HepG2 (cell line): ENCODE data around the gene RBP5. TPM values are rescaled to one million over a fixed set of nuclear protein-coding genes. Genes with fewer than 3 reads are reported as not detected.

ENCODE experiments used
- CBX1 ChIP-seq: IDR thresholded peaks from one replicate; pipeline ENCODE4 v1.6.1; 2016; ENCODE audit warnings: antibody characterized with exemption, low read depth
- GTF2F1 ChIP-seq: fragments of 150-350 bp; IDR thresholded peaks from 2 replicates; pipeline ENCODE4 v1.6.1; 2014; ENCODE audit warnings: low read length
- NR3C1 ChIP-seq: sonication (generic); formaldehyde crosslinking; IDR thresholded peaks from 2 replicates; pipeline ENCODE4 v1.4.0; 2020; ENCODE audit warnings: missing genetic modification reagents
- SOX5 ChIP-seq: IDR thresholded peaks from 2 replicates; pipeline ENCODE4 v1.6.1; 2016; ENCODE audit warnings: borderline replicate concordance
- ZBTB8A ChIP-seq: sonication (generic); formaldehyde crosslinking; IDR thresholded peaks from 2 replicates; pipeline ENCODE4 v1.4.0; 2020; ENCODE audit warnings: mild to moderate bottlenecking, low read depth, missing genetic modification reagents, borderline replicate concordance
- ZMAT3 ChIP-seq: sonication (generic); formaldehyde crosslinking; conservative IDR thresholded peaks from 2 replicates; pipeline ENCODE4 v1.7.0; 2021; ENCODE audit warnings: missing genetic modification reagents
- ZNF230 ChIP-seq: sonication (generic); formaldehyde crosslinking; IDR thresholded peaks from 2 replicates; pipeline ENCODE4 v1.4.0; 2020; ENCODE audit warnings: mild to moderate bottlenecking, missing genetic modification reagents
- ZNF558 ChIP-seq: sonication (generic); formaldehyde crosslinking; IDR thresholded peaks from 2 replicates; pipeline ENCODE4 v1.9.0; 2022; ENCODE audit warnings: mild to moderate bottlenecking, missing genetic modification reagents, borderline replicate concordance
- ZNF672 ChIP-seq: sonication (generic); formaldehyde crosslinking; IDR thresholded peaks from 2 replicates; pipeline ENCODE4 v1.8.1; 2022; ENCODE audit warnings: missing genetic modification reagents
- ZNF713 ChIP-seq: sonication (generic); formaldehyde crosslinking; IDR thresholded peaks from 2 replicates; pipeline ENCODE4 v1.4.0; 2020; ENCODE audit warnings: mild to moderate bottlenecking, missing genetic modification reagents
- ZNF891 ChIP-seq: sonication (generic); formaldehyde crosslinking; IDR thresholded peaks from 2 replicates; pipeline ENCODE4 v1.5.0; 2020; ENCODE audit warnings: mild to moderate bottlenecking, missing genetic modification reagents
- polyA plus RNA-seq, 8 experiments: library from polyadenylated mRNA; depleted of rRNA in 3 of 8; stranded (reverse) in 7 of 8; unstranded in 1 of 8; fragments of >200 nt; fragmentation: Illumina TruSeq in 4 of 8; extraction: Trizol in 4 of 8; gene quantifications; 2 replicates each; pipeline versions ENCODE4 v1.2.1 to v1.2.3, GENCODE V29; 2011 to 2016; ENCODE audit warnings: low read depth in 4 of 8, missing spikeins in 1 of 8, mixed read lengths in 1 of 8; ENCODE audit not compliant: insufficient read depth in 1 of 8
- total RNA-seq, 5 experiments: library from RNA; depleted of rRNA; stranded (reverse); fragments of >200 nt; fragmentation: Illumina TruSeq; extraction: Trizol; gene quantifications; 2 replicates each; pipeline ENCODE4 v1.2.3, GENCODE V29; 2016; ENCODE audit warnings: low read depth in 1 of 5
- TF ChIP-seq, protein P1 (sequence below): sonication (generic); formaldehyde crosslinking; IDR thresholded peaks from 2 replicates; pipeline ENCODE4 v1.4.0; 2020; ENCODE audit warnings: mild to moderate bottlenecking, low read depth, missing genetic modification reagents
- TF ChIP-seq, protein P2 (sequence below): sonication (generic); formaldehyde crosslinking; IDR thresholded peaks from 2 replicates; pipeline ENCODE4 v1.5.0; 2020; ENCODE audit warnings: mild to moderate bottlenecking, missing genetic modification reagents
- TF ChIP-seq, protein P3 (sequence below): sonication (generic); formaldehyde crosslinking; IDR thresholded peaks from 2 replicates; pipeline ENCODE4 v1.4.0; 2020; ENCODE audit warnings: missing genetic modification reagents, low read depth, mild to moderate bottlenecking, borderline replicate concordance
- TF ChIP-seq, protein P4 (sequence below): sonication (generic); formaldehyde crosslinking; IDR thresholded peaks from 2 replicates; pipeline ENCODE4 v1.4.0; 2020; ENCODE audit warnings: mild to moderate bottlenecking, missing genetic modification reagents
- TF ChIP-seq, protein P5 (sequence below): sonication (generic); formaldehyde crosslinking; IDR thresholded peaks from 2 replicates; pipeline ENCODE4 v1.8.0; 2022; ENCODE audit warnings: mild to moderate bottlenecking, missing genetic modification reagents, moderate library complexity
- TF ChIP-seq, protein P6 (sequence below): sonication (generic); formaldehyde crosslinking; IDR thresholded peaks from 2 replicates; pipeline ENCODE4 v1.4.0; 2020; ENCODE audit warnings: low read depth, mild to moderate bottlenecking, missing genetic modification reagents
- TF ChIP-seq, protein P7 (sequence below): sonication (generic); formaldehyde crosslinking; conservative IDR thresholded peaks from 2 replicates; pipeline ENCODE4 v1.5.0; 2020; ENCODE audit warnings: missing genetic modification reagents

Gene RBP5
- total and polyA plus RNA-seq, 2 of the 13 experiments (the other 11 are each of a cell fraction or from before 2014, with no cell fraction given), result 13.8 to 19.8 TPM

DNA sequence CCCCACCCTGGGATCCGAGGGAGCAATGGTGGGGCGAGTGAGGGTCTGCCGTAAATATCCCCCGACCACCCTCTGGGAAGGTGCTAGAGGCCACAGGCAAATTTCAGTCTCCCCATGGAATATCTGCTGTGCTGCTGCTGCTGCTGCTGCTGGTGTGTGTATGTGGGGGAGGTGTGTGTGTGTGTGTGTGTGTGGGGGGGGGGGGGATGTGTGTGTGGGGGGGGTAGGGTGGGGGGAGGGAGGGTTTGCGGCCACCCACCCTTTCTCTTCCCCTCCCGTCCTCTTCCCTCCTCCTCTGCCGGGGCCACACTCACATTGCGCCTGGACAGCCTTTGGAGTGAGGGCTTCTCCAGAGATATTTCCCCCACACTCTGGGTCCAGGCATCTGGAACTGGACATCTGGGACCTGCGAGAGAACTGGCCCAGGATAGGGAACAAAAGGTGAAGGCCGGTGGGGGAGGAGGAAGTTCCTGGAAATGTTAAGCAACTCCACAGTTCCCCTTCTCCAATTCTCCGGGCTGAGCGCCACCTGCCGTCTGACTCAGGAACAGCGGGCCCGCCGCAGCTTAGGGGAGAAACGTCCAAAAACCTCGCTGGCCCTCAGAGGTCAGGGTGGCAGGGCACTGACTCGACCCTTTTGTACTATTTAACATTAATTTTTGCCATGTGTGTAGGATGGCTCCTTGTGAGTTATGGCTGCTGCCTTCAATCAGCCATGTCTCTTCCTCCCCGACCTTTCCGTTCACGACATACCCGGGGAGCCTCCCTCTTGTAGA lies 19.7 kb downstream of the RBP5 start, which contains the start of gene C1RL (continued):
- TF ChIP-seq, protein P1, sequence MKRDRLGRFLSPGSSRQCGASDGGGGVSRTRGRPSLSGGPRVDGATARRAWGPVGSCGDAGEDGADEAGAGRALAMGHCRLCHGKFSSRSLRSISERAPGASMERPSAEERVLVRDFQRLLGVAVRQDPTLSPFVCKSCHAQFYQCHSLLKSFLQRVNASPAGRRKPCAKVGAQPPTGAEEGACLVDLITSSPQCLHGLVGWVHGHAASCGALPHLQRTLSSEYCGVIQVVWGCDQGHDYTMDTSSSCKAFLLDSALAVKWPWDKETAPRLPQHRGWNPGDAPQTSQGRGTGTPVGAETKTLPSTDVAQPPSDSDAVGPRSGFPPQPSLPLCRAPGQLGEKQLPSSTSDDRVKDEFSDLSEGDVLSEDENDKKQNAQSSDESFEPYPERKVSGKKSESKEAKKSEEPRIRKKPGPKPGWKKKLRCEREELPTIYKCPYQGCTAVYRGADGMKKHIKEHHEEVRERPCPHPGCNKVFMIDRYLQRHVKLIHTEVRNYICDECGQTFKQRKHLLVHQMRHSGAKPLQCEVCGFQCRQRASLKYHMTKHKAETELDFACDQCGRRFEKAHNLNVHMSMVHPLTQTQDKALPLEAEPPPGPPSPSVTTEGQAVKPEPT, result no peak
- TF ChIP-seq, protein P2, sequence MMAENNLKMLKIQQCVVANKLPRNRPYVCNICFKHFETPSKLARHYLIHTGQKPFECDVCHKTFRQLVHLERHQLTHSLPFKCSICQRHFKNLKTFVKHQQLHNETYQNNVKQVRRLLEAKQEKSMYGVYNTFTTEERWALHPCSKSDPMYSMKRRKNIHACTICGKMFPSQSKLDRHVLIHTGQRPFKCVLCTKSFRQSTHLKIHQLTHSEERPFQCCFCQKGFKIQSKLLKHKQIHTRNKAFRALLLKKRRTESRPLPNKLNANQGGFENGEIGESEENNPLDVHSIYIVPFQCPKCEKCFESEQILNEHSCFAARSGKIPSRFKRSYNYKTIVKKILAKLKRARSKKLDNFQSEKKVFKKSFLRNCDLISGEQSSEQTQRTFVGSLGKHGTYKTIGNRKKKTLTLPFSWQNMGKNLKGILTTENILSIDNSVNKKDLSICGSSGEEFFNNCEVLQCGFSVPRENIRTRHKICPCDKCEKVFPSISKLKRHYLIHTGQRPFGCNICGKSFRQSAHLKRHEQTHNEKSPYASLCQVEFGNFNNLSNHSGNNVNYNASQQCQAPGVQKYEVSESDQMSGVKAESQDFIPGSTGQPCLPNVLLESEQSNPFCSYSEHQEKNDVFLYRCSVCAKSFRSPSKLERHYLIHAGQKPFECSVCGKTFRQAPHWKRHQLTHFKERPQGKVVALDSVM (CRISPR knock-in tag), result no peak
- TF ChIP-seq SOX5 (CRISPR knock-in tag), result peak; percentile 69; the same call in 1 of the 2 replicates
- no peak for TF ChIP-seq ZNF558 (CRISPR knock-in tag)
- TF ChIP-seq, protein P3, sequence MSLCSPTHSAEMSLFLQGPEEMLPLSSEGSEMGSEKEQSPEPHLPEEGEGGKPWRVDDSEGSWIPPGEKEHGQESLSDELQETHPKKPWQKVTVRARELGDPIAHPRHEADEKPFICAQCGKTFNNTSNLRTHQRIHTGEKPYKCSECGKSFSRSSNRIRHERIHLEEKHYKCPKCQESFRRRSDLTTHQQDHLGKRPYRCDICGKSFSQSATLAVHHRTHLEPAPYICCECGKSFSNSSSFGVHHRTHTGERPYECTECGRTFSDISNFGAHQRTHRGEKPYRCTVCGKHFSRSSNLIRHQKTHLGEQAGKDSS (CRISPR knock-in tag), result peak; percentile 64; the same call in 1 of the 2 replicates
- TF ChIP-seq, protein P4, sequence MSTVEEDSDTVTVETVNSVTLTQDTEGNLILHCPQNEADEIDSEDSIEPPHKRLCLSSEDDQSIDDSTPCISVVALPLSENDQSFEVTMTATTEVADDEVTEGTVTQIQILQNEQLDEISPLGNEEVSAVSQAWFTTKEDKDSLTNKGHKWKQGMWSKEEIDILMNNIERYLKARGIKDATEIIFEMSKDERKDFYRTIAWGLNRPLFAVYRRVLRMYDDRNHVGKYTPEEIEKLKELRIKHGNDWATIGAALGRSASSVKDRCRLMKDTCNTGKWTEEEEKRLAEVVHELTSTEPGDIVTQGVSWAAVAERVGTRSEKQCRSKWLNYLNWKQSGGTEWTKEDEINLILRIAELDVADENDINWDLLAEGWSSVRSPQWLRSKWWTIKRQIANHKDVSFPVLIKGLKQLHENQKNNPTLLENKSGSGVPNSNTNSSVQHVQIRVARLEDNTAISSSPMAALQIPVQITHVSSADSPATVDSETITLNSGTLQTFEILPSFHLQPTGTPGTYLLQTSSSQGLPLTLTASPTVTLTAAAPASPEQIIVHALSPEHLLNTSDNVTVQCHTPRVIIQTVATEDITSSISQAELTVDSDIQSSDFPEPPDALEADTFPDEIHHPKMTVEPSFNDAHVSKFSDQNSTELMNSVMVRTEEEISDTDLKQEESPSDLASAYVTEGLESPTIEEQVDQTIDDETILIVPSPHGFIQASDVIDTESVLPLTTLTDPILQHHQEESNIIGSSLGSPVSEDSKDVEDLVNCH (CRISPR knock-in tag), result no peak
- TF ChIP-seq ZNF672 (CRISPR knock-in tag), result peak; percentile 26; the same call in 1 of the 2 replicates
- no peak for TF ChIP-seq ZMAT3 (CRISPR knock-in tag)
- no peak for TF ChIP-seq ZNF713 (CRISPR knock-in tag)
- peak; percentile 38 for TF ChIP-seq CBX1
- TF ChIP-seq ZBTB8A (CRISPR knock-in tag), result no peak
- TF ChIP-seq, protein P5, sequence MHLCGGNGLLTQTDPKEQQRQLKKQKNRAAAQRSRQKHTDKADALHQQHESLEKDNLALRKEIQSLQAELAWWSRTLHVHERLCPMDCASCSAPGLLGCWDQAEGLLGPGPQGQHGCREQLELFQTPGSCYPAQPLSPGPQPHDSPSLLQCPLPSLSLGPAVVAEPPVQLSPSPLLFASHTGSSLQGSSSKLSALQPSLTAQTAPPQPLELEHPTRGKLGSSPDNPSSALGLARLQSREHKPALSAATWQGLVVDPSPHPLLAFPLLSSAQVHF, result no peak
- no peak for TF ChIP-seq ZNF891
- TF ChIP-seq NR3C1 (CRISPR knock-in tag), result no peak
- no peak for TF ChIP-seq ZNF230 (CRISPR knock-in tag)
- TF ChIP-seq GTF2F1, result no peak
- TF ChIP-seq, protein P6, sequence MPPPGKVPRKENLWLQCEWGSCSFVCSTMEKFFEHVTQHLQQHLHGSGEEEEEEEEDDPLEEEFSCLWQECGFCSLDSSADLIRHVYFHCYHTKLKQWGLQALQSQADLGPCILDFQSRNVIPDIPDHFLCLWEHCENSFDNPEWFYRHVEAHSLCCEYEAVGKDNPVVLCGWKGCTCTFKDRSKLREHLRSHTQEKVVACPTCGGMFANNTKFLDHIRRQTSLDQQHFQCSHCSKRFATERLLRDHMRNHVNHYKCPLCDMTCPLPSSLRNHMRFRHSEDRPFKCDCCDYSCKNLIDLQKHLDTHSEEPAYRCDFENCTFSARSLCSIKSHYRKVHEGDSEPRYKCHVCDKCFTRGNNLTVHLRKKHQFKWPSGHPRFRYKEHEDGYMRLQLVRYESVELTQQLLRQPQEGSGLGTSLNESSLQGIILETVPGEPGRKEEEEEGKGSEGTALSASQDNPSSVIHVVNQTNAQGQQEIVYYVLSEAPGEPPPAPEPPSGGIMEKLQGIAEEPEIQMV (CRISPR knock-in tag), result no peak; the same call in 1 of the 2 replicates
- TF ChIP-seq, protein P7, sequence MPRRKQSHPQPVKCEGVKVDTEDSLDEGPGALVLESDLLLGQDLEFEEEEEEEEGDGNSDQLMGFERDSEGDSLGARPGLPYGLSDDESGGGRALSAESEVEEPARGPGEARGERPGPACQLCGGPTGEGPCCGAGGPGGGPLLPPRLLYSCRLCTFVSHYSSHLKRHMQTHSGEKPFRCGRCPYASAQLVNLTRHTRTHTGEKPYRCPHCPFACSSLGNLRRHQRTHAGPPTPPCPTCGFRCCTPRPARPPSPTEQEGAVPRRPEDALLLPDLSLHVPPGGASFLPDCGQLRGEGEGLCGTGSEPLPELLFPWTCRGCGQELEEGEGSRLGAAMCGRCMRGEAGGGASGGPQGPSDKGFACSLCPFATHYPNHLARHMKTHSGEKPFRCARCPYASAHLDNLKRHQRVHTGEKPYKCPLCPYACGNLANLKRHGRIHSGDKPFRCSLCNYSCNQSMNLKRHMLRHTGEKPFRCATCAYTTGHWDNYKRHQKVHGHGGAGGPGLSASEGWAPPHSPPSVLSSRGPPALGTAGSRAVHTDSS, result no peak
